MM.1S (cell line): ENCODE measurements around the gene PCNX1.
"Not testable (repeated sequence)": the region's sequence is repeated elsewhere in the genome, so short reads cannot be mapped to it uniquely, and the experiment has no call there.

Source experiments
- DNase-seq: peaks from one replicate; pipeline ENCODE4 v3.0.0-alpha.2; 2015
- H2AFZ ChIP-seq: fragments of 300-600 bp; sonication (generic); 2 replicates; pipeline ENCODE4 v1.6.0; 2016; ENCODE audit warnings: antibody characterized with exemption, low read length
- H3F3A ChIP-seq: fragments of 300-600 bp; sonication (generic); 2 replicates; pipeline ENCODE4 v1.6.1; 2016; ENCODE audit warnings: mild to moderate bottlenecking, antibody characterized with exemption, low read length, moderate library complexity, mixed read lengths; ENCODE audit not compliant: insufficient read depth
- H3K27ac ChIP-seq: fragments of 300-600 bp; sonication (generic); 2 replicates; pipeline ENCODE4 v1.5.1; 2016; ENCODE audit warnings: mild to moderate bottlenecking, low read length
- H3K27me3 ChIP-seq: fragments of 300-600 bp; sonication (generic); replicated peaks from 2 replicates; pipeline ENCODE4 v1.6.0; 2016; ENCODE audit warnings: low read length; ENCODE audit not compliant: insufficient read depth
- H3K36me3 ChIP-seq: fragments of 300-600 bp; sonication (generic); replicated peaks from 2 replicates; pipeline ENCODE4 v1.6.1; 2016; ENCODE audit warnings: mild to moderate bottlenecking, low read length, mixed read lengths; ENCODE audit not compliant: insufficient read depth
- H3K4me1 ChIP-seq: fragments of 300-600 bp; sonication (generic); 2 replicates; pipeline ENCODE4 v1.6.1; 2016; ENCODE audit warnings: low read length, mixed read lengths
- H3K4me2 ChIP-seq: fragments of 300-600 bp; sonication (generic); 2 replicates; pipeline ENCODE4 v1.6.0; 2016; ENCODE audit warnings: low read depth, low read length
- H3K4me3 ChIP-seq: fragments of 300-600 bp; sonication (generic); 2 replicates; pipeline ENCODE4 v1.5.1; 2016; ENCODE audit warnings: low read length, mixed read lengths
- H3K79me2 ChIP-seq: fragments of 300-600 bp; sonication (generic); 2 replicates; pipeline ENCODE4 v1.6.1; 2016; ENCODE audit warnings: mixed run types, low read length, mixed read lengths
- H3K9ac ChIP-seq: fragments of 300-600 bp; sonication (generic); 2 replicates; pipeline ENCODE4 v1.6.1; 2016; ENCODE audit warnings: low read length, mixed read lengths
- H3K9me2 ChIP-seq: fragments of 300-600 bp; sonication (generic); replicated peaks from 2 replicates; pipeline ENCODE4 v1.6.1; 2016; ENCODE audit warnings: mild to moderate bottlenecking, low read length, mixed read lengths; ENCODE audit not compliant: insufficient read depth
- H3K9me3 ChIP-seq: fragments of 300-600 bp; sonication (generic); replicated peaks from 2 replicates; pipeline ENCODE4 v1.6.1; 2016; ENCODE audit warnings: mild to moderate bottlenecking, low read length, mixed read lengths; ENCODE audit not compliant: insufficient read depth
- H4K20me1 ChIP-seq: fragments of 300-600 bp; sonication (generic); 2 replicates; pipeline ENCODE4 v1.6.1; 2016; ENCODE audit warnings: mild to moderate bottlenecking, low read length, moderate library complexity, mixed read lengths; ENCODE audit not compliant: insufficient read depth
- EZH2 ChIP-seq: fragments of 300-600 bp; sonication (generic); optimal IDR thresholded peaks from 2 replicates; pipeline ENCODE3; 2017; ENCODE audit warnings: low read depth, mild to moderate bottlenecking, antibody characterized with exemption, low read length, mixed read lengths
- EZH2phosphoT487 ChIP-seq: fragments of 300-600 bp; sonication (generic); IDR thresholded peaks from 2 replicates; pipeline ENCODE4 v1.6.1; 2018; ENCODE audit warnings: antibody characterized with exemption, low read length
- TF ChIP-seq, protein P1 (sequence below): fragments of 300-600 bp; sonication (generic); IDR thresholded peaks from 2 replicates; pipeline ENCODE4 v1.5.1; 2016; ENCODE audit warnings: antibody characterized with exemption, low read length, mixed read lengths

Gene PCNX1

DNA sequence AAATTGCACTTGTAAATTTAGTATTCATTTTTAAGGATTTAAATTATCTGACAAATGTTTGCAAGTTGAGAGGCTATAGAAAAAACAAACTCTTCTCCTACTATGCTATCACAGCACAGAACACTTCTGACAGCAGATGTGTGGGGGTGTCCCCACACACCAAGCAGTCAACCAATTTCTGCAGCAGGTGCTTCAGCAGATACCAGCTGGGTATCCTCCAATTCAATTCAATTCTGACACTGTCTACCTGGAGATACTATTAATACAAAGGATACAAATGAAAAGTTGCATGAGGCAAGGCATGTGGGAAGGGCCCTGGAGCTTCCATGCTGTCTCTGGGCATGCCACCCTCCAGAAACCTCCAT is 35.1 kb downstream of the PCNX1 start:
- H2AFZ ChIP-seq: no peak overlapping the region
- no peaks in the 10 kb centered on the region for H3K27me3 ChIP-seq
- H3K9me2 ChIP-seq: no peaks in the 10 kb centered on the region
- H4K20me1 ChIP-seq: no peaks in the 10 kb centered on the region
- DNase-seq: no peak
- no peaks in the 10 kb centered on the region for H3K9me3 ChIP-seq
- no peak overlapping the region for H3K4me3 ChIP-seq
- no peaks in the 10 kb centered on the region for H3F3A ChIP-seq
- H3K27ac ChIP-seq: no peak overlapping the region
- no peaks in the 10 kb centered on the region for H3K4me1 ChIP-seq
- TF ChIP-seq, protein P1, sequence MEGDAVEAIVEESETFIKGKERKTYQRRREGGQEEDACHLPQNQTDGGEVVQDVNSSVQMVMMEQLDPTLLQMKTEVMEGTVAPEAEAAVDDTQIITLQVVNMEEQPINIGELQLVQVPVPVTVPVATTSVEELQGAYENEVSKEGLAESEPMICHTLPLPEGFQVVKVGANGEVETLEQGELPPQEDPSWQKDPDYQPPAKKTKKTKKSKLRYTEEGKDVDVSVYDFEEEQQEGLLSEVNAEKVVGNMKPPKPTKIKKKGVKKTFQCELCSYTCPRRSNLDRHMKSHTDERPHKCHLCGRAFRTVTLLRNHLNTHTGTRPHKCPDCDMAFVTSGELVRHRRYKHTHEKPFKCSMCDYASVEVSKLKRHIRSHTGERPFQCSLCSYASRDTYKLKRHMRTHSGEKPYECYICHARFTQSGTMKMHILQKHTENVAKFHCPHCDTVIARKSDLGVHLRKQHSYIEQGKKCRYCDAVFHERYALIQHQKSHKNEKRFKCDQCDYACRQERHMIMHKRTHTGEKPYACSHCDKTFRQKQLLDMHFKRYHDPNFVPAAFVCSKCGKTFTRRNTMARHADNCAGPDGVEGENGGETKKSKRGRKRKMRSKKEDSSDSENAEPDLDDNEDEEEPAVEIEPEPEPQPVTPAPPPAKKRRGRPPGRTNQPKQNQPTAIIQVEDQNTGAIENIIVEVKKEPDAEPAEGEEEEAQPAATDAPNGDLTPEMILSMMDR: no peak
- TF ChIP-seq EZH2 (no peak), EZH2phosphoT487 (no peak)
- H3K4me2 ChIP-seq: no peak overlapping the region
- H3K36me3 ChIP-seq: no peaks in the 10 kb centered on the region
- no peak overlapping the region for H3K9ac ChIP-seq
- H3K79me2 ChIP-seq: peaks cover 10% of the 10 kb centered on the region

DNA sequence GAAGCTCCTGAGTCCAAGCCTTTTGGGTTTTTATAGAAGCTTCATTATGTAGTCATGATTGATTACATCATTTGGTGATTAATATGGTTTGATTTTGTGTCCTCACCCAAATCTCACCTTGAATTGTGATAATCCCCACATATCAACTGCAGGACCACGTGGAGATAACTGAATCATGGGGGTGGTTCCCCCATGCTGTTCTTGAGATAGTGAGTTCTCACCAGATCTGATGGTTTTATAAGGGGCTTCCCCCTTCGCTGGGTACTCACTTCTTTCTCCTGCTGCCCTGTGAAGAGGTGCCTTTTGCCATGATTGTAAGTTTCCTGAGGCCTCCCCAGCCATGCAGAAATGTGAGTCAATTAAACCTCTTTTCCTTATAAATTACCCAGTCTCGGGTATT is 35.5 kb downstream of the PCNX1 start:
- H3K79me2 ChIP-seq, H3K4me1 ChIP-seq: not testable (repeated sequence)

GRCh38 chr14:70943838-70944237 is 36.6 kb downstream of the PCNX1 start:
- Histone ChIP-seq H3K9ac (no peak overlapping the region), H3K4me1 (no peaks in the 10 kb centered on the region), H3K4me2 (no peak overlapping the region), H3K27me3 (no peaks in the 10 kb centered on the region), H3K4me3 (no peak overlapping the region), H3K9me2 (no peaks in the 10 kb centered on the region), H3K27ac (no peak overlapping the region), H3K9me3 (no peaks in the 10 kb centered on the region), H2AFZ (no peak overlapping the region), H3K79me2 (peaks cover 10% of the 10 kb centered on the region), H3F3A (no peaks in the 10 kb centered on the region), H3K36me3 (no peaks in the 10 kb centered on the region), H4K20me1 (no peaks in the 10 kb centered on the region)
- TF ChIP-seq, protein P1: no peak
- TF ChIP-seq EZH2: no peak
- DNase-seq: no peak

More for the DNA sequence above, 35.5 kb downstream of the PCNX1 start:
- not testable (repeated sequence) for H3K9me3 ChIP-seq, H2AFZ ChIP-seq, H3K27me3 ChIP-seq, H3F3A ChIP-seq, H3K27ac ChIP-seq, DNase-seq, H3K36me3 ChIP-seq, H4K20me1 ChIP-seq, H3K4me3 ChIP-seq, H3K9me2 ChIP-seq, H3K9ac ChIP-seq, H3K4me2 ChIP-seq

DNA sequence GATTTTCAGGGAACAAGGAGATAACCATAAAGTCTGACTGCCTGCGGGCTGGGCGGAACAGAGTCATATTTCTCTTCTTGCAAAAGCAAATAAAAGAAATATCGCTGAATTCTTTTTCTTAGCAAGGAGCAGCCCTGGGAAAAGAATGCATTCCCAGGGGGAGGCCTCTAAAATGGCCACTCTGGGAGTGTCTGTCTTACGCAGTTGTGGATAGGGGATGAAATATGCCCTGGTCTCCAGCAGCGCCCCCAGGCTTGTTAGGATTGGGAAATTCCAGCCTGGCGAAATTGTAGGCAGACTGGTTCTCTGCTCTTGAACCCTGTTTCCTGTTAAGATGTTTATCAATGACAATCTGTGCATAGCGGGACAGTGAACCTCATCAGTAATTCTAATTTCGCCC is 40.5 kb downstream of the PCNX1 start:
- H3K79me2 ChIP-seq: peaks cover 6% of the 10 kb centered on the region
- DNase-seq: no peak
- H3K36me3 ChIP-seq: no peaks in the 10 kb centered on the region
- H3K4me1 ChIP-seq: no peaks in the 10 kb centered on the region
- no peaks in the 10 kb centered on the region for H3K27me3 ChIP-seq
- no peaks in the 10 kb centered on the region for H3K9me3 ChIP-seq
- TF ChIP-seq, protein P1: no peak
- no peaks in the 10 kb centered on the region for H3K9me2 ChIP-seq
- H3K9ac ChIP-seq: no peak overlapping the region
- H4K20me1 ChIP-seq: no peaks in the 10 kb centered on the region
- no peaks in the 10 kb centered on the region for H3F3A ChIP-seq
- no peak overlapping the region for H2AFZ ChIP-seq
- H3K4me3 ChIP-seq: no peak overlapping the region
- H3K27ac ChIP-seq: no peak overlapping the region
- H3K4me2 ChIP-seq: no peak overlapping the region
